Measurements from ENCODE around the gene WDR37. TPM values are rescaled to one million over a fixed set of nuclear protein-coding genes. Genes with fewer than 3 reads are reported as not detected.
A peak's percentile ranks its signal among the peaks of the same experiment; 100 is the strongest.
"Not testable (repeated sequence)": the region's sequence is repeated elsewhere in the genome, so short reads cannot be mapped to it uniquely, and the experiment has no call there.

The WDR37 gene
- total RNA-seq, 2 experiments from 2014 or later: 30.4 to 34.4 TPM

DNA sequence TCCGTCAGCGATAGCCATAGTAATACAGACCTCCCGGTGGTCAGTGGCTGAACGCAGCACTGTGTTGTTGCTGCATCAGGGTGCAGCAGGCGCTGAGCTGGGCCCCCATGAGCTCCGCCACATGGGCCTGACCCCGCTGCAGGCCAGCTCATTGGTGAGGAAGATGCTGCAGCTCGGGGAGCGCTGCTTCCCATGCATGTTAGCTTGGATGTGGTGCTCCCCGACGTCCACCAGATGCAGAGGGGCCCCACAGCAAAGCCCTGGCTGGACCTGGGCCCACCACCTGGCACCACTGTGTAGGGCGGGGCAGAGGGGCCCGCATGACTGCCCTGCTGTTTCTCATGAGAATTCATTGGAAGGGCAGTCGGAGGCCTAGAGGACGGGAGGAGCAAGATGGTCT is 50.8 kb downstream of the WDR37 start:
- H3K27ac Mint-ChIP-seq: no peak overlapping the region

DNA sequence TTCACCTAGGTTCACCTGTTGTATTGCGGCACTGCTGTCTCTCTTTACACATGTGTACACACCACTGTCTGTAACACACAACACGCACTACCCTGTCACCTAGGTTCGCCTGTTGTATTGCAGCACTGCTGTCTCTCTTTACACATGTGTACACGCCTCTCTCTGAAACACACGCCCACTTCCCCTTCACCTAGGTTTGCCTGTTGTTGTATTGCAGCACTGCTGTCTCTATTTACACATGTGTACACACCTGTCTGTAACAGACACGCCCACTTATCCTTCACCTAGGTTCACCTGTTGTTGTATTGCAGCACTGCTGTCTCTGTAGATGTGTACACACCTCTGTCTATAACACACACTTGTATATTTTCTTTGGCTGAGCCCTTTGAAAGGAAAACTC is 51.5 kb downstream of the WDR37 start:
- Mint-ChIP-seq H3K9me3 (no peaks in the 10 kb centered on the region), H3K4me1 (peaks cover 26% of the 10 kb centered on the region), H3K27me3 (no peaks in the 10 kb centered on the region), H3K36me3 (peaks cover 43% of the 10 kb centered on the region), H3K4me3 (no peak overlapping the region), H3K27ac (no peak overlapping the region)
- ATAC-seq (ENCODE audit: low read depth) (no peak), DNase-seq (no peak)
- POLR2A ChIA-PET: no interaction called here

More for the DNA sequence above, 50.8 kb downstream of the WDR37 start:
- Mint-ChIP-seq H3K4me3 (no peak overlapping the region), H3K9me3 (no peaks in the 10 kb centered on the region), H3K4me1 (peaks cover 26% of the 10 kb centered on the region), H3K27me3 (no peaks in the 10 kb centered on the region), H3K36me3 (peaks cover 36% of the 10 kb centered on the region)
- DNase-seq (no peak), ATAC-seq (ENCODE audit: low read depth) (no peak)
- POLR2A ChIA-PET: no interaction called here

DNA sequence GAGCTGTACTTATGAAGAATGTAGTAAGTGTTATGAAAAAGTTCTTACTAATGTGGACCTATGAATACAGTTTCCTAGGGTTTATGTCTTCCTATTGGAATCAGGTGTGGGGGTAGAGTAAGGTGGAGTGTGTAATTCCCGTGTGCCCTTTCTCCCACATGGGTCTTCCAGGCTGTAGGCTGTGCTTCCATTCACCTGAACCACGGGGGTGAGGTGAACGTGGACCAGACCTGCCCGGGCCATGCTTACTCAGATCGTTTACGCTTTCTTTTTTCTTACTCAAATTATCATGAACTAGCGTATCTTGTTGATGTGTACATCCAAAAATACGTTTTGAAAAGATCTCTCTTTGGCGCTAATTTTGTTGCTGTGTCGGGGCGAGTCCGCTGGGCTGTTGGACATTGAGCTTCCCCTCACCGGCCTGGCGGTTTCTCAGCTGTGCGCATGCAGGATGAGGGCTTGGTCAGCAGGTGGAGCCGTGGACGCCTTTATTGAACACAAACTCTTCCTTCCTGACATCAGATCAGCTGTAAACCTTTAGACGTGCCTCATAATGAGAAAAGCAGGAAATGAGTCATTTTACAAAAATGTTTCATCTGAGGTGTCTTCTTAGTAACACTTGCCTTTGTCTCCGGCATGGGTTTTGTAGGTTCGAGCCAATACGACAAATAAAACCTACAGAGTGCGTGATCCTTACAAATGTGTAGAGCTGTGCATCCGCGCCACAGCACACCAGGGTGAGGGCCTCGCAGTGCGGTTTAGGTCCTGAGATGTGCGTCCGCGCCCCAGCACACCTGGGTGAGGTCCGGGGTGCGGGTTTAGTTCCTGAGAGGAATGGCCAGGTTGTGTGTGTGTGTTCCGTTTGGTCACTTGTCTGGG is 53.8 kb downstream of the WDR37 start:
- Mint-ChIP-seq H3K9me3 (no peaks in the 10 kb centered on the region), H3K36me3 (peaks cover 42% of the 10 kb centered on the region), H3K27ac (peak overlapping the region; percentile 76), H3K4me1 (peaks cover 26% of the 10 kb centered on the region), H3K27me3 (no peaks in the 10 kb centered on the region), H3K4me3 (peak overlapping the region; percentile 46)
- POLR2A ChIA-PET: interaction anchor here (1.1 kb wide), 1 partner anchor 181 kb away, joined by 3 read pairs; no protein-coding TSS in a partner anchor
- ATAC-seq (ENCODE audit: low read depth): peak; percentile 97
- peak; percentile 73 for DNase-seq

DNA sequence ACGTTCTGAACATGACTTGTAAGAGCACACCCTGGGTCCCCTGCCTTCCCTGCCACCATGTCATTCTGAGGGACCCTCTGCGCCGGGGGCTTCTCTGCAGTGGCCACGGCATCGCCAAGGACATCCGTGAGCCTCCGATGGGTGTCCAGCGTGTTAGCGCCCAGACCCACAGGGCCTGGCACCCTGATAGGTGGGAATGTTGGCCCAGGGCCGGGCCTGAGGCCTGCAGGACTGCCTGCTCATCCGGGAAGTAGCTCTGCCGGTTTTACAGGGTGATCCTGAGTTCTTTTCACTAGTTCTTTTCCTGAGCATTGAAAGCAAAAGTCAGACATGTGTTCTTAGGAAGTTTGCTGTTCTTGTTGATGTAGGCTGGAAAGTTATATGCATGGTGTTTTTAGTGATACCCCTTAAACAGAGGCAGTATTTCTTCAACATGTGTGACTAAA is 54.5 kb downstream of the WDR37 start:
- H3K9me3 Mint-ChIP-seq: no peaks in the 10 kb centered on the region
- ATAC-seq (ENCODE audit: low read depth) (no peak), DNase-seq (no peak)
- H3K4me1 Mint-ChIP-seq: peaks cover 26% of the 10 kb centered on the region
- H3K36me3 Mint-ChIP-seq: peaks cover 44% of the 10 kb centered on the region
- peak overlapping the region; percentile 46 for H3K4me3 Mint-ChIP-seq
- H3K27me3 Mint-ChIP-seq: no peaks in the 10 kb centered on the region
- POLR2A ChIA-PET: interaction anchor here (1.1 kb wide), 1 partner anchor 182 kb away, joined by 3 read pairs; no protein-coding TSS in a partner anchor
- H3K27ac Mint-ChIP-seq: peak overlapping the region; percentile 76

DNA sequence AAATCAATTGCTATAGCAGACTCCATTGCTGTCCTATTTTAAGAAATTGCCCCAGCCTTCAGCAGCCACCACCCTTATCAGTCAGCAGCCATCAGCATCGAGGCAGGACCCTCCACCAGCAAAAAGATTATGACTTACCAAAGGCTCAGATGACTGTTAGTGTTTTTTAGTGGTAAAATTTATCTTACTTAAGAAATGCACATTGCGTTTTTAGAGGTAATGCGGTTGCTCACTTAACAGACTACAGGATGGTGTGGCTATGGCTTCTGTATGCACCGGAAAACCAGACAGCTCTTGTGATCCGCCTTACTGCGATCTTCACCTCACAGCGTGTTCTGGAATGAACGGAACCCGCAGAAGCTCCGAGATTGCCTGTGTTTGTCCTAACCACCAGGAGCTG is 58.1 kb downstream of the WDR37 start:
- H3K27ac Mint-ChIP-seq: no peak overlapping the region
- H3K4me1 Mint-ChIP-seq: peaks cover 28% of the 10 kb centered on the region
- peaks cover 50% of the 10 kb centered on the region for H3K36me3 Mint-ChIP-seq
- H3K4me3 Mint-ChIP-seq: no peak overlapping the region
- ATAC-seq (ENCODE audit: low read depth): no peak
- H3K27me3 Mint-ChIP-seq: no peaks in the 10 kb centered on the region
- no peaks in the 10 kb centered on the region for H3K9me3 Mint-ChIP-seq
- no peak for DNase-seq
- POLR2A ChIA-PET: no interaction called here

DNA sequence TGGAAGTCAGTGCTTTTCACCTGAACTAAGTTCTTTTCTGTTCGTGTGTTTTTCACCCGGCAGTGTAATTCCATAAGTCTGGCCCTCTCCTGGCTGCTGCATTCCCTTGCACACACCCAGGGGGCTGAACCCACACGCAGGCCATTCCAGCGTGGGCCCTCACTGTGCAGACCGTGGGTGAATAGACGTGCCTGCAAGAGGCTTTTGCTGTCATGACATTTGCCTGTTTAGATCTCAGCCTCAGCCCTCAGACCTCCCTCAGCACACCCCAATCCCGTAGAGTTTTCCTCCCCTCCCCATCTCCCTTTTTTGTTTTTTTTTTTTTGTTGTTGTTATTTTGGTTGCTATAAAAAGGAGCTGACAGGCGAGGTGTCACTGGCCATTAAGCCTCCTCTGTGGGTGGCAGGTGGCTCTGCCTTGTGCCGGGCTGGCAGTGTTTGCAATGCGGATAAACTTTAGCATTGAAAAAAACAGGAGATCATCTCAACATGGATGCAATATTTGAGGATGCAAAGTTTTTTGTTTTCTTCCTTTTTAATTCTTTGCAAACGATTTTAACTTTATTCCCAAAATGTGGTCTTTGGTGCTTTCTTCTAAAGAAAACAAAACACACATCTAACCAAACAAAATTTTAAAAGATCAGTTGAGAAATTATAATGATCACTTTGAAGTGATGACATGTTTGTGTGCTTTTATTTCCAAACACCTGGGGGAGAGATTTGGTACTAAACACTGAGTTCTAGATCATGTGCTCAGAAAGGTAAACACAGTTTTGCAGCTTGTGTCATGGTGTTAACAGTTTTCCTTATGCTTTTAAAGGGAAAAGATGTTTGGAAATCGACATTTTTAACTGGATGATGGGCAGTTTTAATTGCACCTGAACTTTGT is 58.8 kb downstream of the WDR37 start:
- DNase-seq (no peak), ATAC-seq (ENCODE audit: low read depth) (no peak)
- Mint-ChIP-seq H3K9me3 (no peaks in the 10 kb centered on the region), H3K4me1 (peaks cover 25% of the 10 kb centered on the region), H3K4me3 (no peak overlapping the region), H3K27ac (no peak overlapping the region), H3K27me3 (no peaks in the 10 kb centered on the region), H3K36me3 (peaks cover 51% of the 10 kb centered on the region)
- POLR2A ChIA-PET: no interaction called here

DNA sequence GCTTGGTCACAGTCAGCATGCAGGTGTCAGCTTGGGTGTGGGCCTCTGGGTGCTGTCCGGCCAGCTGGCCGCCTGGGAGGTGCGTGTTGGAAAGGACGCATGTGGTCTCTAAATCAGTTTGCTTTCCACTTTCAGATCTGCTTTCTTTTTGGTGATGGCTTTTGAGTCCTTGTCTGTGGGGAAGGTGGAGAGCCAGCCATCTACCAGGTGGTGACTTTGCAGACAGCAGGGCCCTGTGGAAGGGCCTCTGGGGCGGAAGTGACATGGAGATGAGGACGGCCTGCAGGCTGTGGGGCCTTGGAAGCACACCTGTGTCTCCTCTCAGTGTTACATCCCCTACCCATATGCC is 59.4 kb downstream of the WDR37 start:
- H3K27me3 Mint-ChIP-seq: no peaks in the 10 kb centered on the region
- POLR2A ChIA-PET: no interaction called here
- peaks cover 19% of the 10 kb centered on the region for H3K4me1 Mint-ChIP-seq
- no peak for ATAC-seq (ENCODE audit: low read depth)
- H3K9me3 Mint-ChIP-seq: no peaks in the 10 kb centered on the region
- peaks cover 52% of the 10 kb centered on the region for H3K36me3 Mint-ChIP-seq
- no peak for DNase-seq
- H3K4me3 Mint-ChIP-seq: no peak overlapping the region
- no peak overlapping the region for H3K27ac Mint-ChIP-seq

DNA sequence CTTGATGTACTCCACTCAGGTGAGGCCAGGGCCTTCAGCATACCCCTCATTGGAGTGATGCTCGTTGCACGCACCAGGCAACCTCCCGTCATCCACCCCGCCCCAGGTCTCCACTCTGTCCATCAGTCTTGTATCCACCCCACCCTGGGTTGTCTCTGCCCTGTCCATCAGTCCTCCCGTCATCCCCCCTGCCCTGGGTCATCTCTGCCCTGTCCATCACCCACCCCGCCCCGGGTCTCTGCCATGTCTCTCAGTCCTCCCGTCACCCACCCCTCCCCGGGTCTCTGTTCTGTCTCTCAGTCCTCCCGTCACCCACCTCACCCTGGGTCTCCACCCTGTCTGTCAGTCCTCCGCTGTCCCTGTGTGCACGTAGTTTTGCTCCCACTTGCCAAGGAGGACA is 59.9 kb downstream of the WDR37 start:
- Mint-ChIP-seq H3K36me3 (peaks cover 49% of the 10 kb centered on the region), H3K27me3 (no peaks in the 10 kb centered on the region), H3K27ac (no peak overlapping the region), H3K9me3 (no peaks in the 10 kb centered on the region), H3K4me3 (no peak overlapping the region), H3K4me1 (peaks cover 15% of the 10 kb centered on the region)
- POLR2A ChIA-PET: no interaction called here
- ATAC-seq (ENCODE audit: low read depth) (no peak), DNase-seq (no peak)

DNA sequence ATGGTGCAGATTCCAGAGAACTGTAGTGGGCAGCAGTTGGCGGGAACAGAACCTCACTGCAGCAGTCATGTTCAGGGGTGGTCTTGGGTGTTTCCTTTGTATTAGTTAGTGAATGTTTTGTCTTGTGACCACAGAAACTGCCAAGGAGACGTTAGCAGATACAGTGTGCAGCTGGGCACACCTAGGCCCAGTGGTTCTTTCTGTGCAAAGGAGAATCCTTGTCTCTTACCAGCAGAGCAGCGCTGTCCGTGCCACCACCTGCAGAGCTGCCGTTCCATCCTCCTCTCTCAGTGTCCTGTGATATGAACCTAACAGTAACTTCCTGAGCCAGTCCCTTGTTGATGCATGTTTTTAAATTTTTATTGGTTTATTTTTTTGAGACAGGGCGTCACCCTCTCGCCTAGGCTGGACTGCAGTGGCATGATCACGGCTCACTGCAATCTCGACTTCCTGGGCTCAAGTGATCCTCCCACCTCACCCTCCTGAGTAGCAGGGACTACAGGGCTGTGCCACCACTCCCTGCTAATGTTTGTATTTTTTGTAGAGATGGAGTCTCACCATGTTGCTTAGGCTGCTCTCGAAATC is 60.6 kb downstream of the WDR37 start:
- no peak for DNase-seq
- H3K27me3 Mint-ChIP-seq: no peaks in the 10 kb centered on the region
- H3K27ac Mint-ChIP-seq: peak overlapping the region; percentile 73
- ATAC-seq (ENCODE audit: low read depth): no peak
- peaks cover 46% of the 10 kb centered on the region for H3K36me3 Mint-ChIP-seq
- no peaks in the 10 kb centered on the region for H3K9me3 Mint-ChIP-seq
- POLR2A ChIA-PET: no interaction called here
- peaks cover 10% of the 10 kb centered on the region for H3K4me1 Mint-ChIP-seq
- no peak overlapping the region for H3K4me3 Mint-ChIP-seq

DNA sequence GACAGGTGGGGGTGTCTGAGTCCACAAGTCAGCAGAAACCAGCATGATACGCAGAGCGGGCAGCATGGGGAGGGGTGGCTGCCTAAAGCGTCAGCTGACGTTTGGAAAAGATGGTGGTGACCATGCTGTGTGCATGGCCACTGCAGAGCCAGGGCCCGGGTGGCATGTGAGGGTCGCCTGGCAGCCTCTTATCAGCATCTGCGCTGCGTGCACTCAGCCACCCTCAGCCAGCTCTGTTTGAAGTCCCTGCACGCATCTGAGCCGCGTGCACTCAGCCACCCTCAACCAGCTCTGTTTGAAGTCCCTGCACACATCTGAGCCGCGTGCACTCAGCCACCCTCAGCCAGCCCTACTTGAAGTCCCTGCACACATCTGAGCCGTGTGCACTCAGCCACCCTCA is 61.5 kb downstream of the WDR37 start:
- peaks cover 18% of the 10 kb centered on the region for H3K4me1 Mint-ChIP-seq

DNA sequence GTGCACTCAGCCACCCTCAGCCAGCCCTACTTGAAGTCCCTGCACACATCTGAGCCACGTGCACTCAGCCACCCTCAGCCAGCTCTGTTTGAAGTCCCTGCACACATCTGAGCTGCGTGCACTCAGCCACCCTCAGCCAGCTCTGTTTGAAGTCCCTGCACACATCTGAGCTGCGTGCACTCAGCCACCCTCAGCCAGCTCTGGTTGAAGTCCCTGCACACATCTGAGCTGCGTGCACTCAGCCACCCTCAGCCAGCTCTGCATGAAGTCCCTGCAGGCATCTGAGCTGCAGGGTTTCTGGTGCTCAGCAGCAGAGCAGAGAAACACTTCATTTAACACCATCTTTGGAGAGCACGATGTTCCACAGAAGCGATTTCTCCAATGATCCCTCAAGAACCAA is 62.1 kb downstream of the WDR37 start:
- Mint-ChIP-seq H3K4me1 (peaks cover 21% of the 10 kb centered on the region), H3K27ac (peak overlapping the region; percentile 71), H3K36me3 (peaks cover 46% of the 10 kb centered on the region)
- H3K9me3 Mint-ChIP-seq; ATAC-seq (ENCODE audit: low read depth); H3K4me3 Mint-ChIP-seq; POLR2A ChIA-PET; H3K27me3 Mint-ChIP-seq; DNase-seq: not testable (repeated sequence)

More for the DNA sequence above, 61.5 kb downstream of the WDR37 start:
- DNase-seq (no peak), ATAC-seq (ENCODE audit: low read depth) (no peak)
- Mint-ChIP-seq H3K27ac (peak overlapping the region; percentile 73), H3K4me3 (no peak overlapping the region), H3K9me3 (no peaks in the 10 kb centered on the region), H3K36me3 (peaks cover 44% of the 10 kb centered on the region), H3K27me3 (no peaks in the 10 kb centered on the region)
- POLR2A ChIA-PET: no interaction called here

DNA sequence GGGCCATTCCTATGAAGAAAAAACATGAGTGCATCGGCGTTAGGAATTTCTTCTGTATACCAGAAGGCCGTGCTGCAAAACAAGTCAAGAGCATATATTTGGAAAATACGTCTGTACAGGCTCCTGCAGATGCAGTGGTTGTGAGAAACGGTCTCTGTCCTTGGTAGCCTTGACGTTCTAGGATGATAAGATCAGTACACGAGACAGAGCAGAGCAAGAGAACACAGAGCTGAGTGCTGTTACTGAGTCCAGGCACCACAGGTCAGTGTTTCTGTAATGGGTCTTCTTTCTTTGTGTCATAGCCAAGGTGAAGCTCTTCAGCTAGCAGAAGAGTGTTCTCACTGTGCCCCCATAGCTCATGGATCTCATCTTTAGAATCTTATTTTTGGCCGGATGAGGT is 62.8 kb downstream of the WDR37 start:
- peak overlapping the region; percentile 45 for H3K27ac Mint-ChIP-seq
- H3K4me3 Mint-ChIP-seq: no peak overlapping the region
- H3K27me3 Mint-ChIP-seq: no peaks in the 10 kb centered on the region
- POLR2A ChIA-PET: no interaction called here
- no peak for ATAC-seq (ENCODE audit: low read depth)
- H3K9me3 Mint-ChIP-seq: no peaks in the 10 kb centered on the region
- peaks cover 50% of the 10 kb centered on the region for H3K36me3 Mint-ChIP-seq
- DNase-seq: no peak
- peaks cover 26% of the 10 kb centered on the region for H3K4me1 Mint-ChIP-seq

DNA sequence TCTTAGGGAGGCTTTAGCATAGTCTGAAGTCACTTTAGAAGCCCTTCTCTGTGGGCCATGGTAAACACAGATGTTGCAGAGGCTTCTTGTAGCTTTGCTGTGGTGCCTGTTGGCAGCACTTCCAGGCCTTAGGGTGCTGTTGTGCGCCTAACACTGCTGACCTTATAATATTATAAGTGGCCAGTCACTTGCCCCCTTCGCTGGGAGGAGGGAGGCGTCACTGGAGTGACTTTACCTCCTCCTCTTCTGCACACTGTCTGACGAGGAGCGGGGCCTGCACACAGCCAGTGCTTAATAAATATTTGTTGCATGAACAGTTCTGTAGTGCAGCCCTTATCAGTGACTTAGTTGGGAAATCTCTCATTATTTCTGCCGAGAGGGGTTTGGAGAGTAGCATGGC is 63.3 kb downstream of the WDR37 start:
- no peaks in the 10 kb centered on the region for H3K27me3 Mint-ChIP-seq
- peaks cover 55% of the 10 kb centered on the region for H3K36me3 Mint-ChIP-seq
- no peak overlapping the region for H3K27ac Mint-ChIP-seq
- no peak for ATAC-seq (ENCODE audit: low read depth)
- no peaks in the 10 kb centered on the region for H3K9me3 Mint-ChIP-seq
- no peak for DNase-seq
- no peak overlapping the region for H3K4me3 Mint-ChIP-seq
- peaks cover 26% of the 10 kb centered on the region for H3K4me1 Mint-ChIP-seq
- POLR2A ChIA-PET: no interaction called here
